Mesothelial cell of epicardium (in vitro differentiated cells): ENCODE results near the gene NPAS2. TPM values are rescaled to one million over a fixed set of nuclear protein-coding genes. Genes with fewer than 3 reads are reported as not detected.

Experiments
- DNase-seq, 2 experiments: peaks; one replicate each; pipeline ENCODE4 v3.0.0; 2021; ENCODE audit warnings: low spot score in 2 of 2; ENCODE audit not compliant: unreplicated experiment in 2 of 2
- H3K27ac Mint-ChIP-seq: 2 replicates; pipeline ENCODE4 v1.8.0; 2021; ENCODE audit warnings: mixed read lengths
- H3K27me3 Mint-ChIP-seq: 2 replicates; pipeline ENCODE4 v1.8.0; 2021; ENCODE audit warnings: low read depth, mixed read lengths
- H3K36me3 Mint-ChIP-seq: 2 replicates; pipeline ENCODE4 v1.8.0; 2021; ENCODE audit warnings: mixed read lengths
- H3K4me1 Mint-ChIP-seq: 2 replicates; pipeline ENCODE4 v1.8.0; 2021; ENCODE audit warnings: mixed read lengths
- H3K4me3 Mint-ChIP-seq: 2 replicates; pipeline ENCODE4 v1.8.0; 2021; ENCODE audit warnings: mild to moderate bottlenecking, moderate library complexity, mixed read lengths
- H3K9me3 Mint-ChIP-seq: 2 replicates; pipeline ENCODE4 v1.8.0; 2021; ENCODE audit warnings: mixed read lengths
- total RNA-seq: library from RNA; stranded (reverse); gene quantifications from 3 replicates; pipeline ENCODE4 v1.2.1, GENCODE V29; 2021
- TF ChIP-seq, protein P1 (sequence below): fragments of 200-600 bp; sonication (generic); IDR thresholded peaks from one replicate; pipeline ENCODE4 v1.5.0; 2021; ENCODE audit warnings: antibody characterized with exemption; ENCODE audit not compliant: unreplicated experiment

NPAS2 gene
- total RNA-seq, 1 donor from 2014 or later = 5.4 TPM

DNA sequence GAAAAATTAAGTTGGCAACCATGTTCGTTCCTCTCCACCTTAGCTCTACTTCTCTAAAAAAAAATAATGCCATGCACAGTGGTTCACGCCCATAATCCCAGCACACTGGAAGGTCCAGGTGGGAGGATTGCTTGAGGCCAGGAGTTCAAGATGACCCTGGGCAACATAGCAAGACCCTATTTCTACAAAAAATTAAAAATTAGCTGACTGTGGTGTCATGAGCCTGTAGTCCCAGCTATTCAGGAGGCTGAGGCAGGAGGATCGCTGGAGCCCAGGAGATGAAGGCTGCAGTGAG lies 40.1 kb upstream of the NPAS2 start:
- TF ChIP-seq, protein P1, sequence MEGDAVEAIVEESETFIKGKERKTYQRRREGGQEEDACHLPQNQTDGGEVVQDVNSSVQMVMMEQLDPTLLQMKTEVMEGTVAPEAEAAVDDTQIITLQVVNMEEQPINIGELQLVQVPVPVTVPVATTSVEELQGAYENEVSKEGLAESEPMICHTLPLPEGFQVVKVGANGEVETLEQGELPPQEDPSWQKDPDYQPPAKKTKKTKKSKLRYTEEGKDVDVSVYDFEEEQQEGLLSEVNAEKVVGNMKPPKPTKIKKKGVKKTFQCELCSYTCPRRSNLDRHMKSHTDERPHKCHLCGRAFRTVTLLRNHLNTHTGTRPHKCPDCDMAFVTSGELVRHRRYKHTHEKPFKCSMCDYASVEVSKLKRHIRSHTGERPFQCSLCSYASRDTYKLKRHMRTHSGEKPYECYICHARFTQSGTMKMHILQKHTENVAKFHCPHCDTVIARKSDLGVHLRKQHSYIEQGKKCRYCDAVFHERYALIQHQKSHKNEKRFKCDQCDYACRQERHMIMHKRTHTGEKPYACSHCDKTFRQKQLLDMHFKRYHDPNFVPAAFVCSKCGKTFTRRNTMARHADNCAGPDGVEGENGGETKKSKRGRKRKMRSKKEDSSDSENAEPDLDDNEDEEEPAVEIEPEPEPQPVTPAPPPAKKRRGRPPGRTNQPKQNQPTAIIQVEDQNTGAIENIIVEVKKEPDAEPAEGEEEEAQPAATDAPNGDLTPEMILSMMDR = no peak
- Mint-ChIP-seq H3K27ac (no peak overlapping the region), H3K27me3 (peaks cover 9% of the 10 kb centered on the region), H3K4me1 (peaks cover 2% of the 10 kb centered on the region), H3K9me3 (no peaks in the 10 kb centered on the region), H3K36me3 (no peaks in the 10 kb centered on the region), H3K4me3 (no peak overlapping the region)
- DNase-seq = no peak

DNA sequence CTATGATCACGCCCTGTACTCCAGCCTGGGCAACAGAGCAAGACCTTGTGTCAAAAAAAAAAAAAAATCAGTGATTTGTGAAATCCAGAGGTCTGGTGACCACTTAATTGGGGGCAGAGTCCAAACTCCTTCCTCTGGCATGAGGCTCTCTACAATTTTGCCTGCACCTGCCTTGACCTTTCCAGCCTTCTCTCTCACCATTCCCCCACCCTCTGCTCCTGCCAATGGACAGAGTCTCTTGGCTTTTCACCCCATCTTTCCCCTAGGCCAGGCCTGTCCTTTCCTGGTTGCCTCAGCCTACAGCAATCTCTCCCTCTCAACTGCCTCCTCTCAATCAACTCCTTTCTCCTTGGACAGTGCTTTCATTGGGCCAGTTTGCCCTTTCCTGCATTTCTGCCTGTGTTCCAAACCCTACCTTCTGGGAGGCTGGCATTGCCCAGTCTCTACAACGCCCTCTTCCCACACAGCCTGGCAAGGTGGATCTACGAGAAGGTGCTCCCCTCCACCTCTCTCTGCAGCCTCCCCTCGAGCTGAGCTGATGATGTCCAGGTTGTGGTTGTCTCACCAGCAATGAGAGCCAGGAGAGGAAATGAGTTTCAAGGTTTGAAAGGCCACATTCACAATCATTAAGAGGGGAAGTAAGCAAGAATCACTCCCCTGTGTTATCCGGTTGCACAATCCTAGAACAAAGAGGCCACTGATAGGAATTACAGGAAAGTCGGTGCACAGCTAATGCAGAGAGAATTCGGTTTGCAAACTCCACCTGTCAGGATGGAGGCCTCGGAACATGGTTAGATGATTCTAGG lies 39.5 kb upstream of the NPAS2 start:
- Mint-ChIP-seq H3K27ac (no peak overlapping the region), H3K27me3 (peaks cover 8% of the 10 kb centered on the region), H3K4me1 (peaks cover 2% of the 10 kb centered on the region), H3K4me3 (no peak overlapping the region), H3K9me3 (no peaks in the 10 kb centered on the region), H3K36me3 (no peaks in the 10 kb centered on the region)
- TF ChIP-seq, protein P1 = no peak
- DNase-seq = no peak

DNA sequence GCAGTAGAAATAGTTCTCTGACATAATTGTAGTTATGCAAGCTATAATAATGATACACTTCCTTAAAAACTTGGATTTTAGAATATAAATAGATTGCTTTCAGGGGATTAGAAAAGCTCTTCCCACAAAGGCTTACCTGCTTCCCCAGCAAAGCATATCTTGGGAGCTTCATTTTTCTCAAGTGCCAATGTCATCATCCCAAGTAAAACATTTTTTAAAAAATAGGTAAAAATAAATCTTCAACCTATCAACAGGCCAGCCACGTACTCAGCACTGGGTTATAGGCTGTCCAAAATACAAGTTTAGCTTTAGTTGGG lies 39.0 kb upstream of the NPAS2 start:
- no peaks in the 10 kb centered on the region for H3K36me3 Mint-ChIP-seq
- no peaks in the 10 kb centered on the region for H3K9me3 Mint-ChIP-seq
- peaks cover 8% of the 10 kb centered on the region for H3K27me3 Mint-ChIP-seq
- H3K27ac Mint-ChIP-seq = no peak overlapping the region
- no peak for DNase-seq
- H3K4me1 Mint-ChIP-seq = peaks cover 2% of the 10 kb centered on the region
- TF ChIP-seq, protein P1 = no peak
- no peak overlapping the region for H3K4me3 Mint-ChIP-seq

DNA sequence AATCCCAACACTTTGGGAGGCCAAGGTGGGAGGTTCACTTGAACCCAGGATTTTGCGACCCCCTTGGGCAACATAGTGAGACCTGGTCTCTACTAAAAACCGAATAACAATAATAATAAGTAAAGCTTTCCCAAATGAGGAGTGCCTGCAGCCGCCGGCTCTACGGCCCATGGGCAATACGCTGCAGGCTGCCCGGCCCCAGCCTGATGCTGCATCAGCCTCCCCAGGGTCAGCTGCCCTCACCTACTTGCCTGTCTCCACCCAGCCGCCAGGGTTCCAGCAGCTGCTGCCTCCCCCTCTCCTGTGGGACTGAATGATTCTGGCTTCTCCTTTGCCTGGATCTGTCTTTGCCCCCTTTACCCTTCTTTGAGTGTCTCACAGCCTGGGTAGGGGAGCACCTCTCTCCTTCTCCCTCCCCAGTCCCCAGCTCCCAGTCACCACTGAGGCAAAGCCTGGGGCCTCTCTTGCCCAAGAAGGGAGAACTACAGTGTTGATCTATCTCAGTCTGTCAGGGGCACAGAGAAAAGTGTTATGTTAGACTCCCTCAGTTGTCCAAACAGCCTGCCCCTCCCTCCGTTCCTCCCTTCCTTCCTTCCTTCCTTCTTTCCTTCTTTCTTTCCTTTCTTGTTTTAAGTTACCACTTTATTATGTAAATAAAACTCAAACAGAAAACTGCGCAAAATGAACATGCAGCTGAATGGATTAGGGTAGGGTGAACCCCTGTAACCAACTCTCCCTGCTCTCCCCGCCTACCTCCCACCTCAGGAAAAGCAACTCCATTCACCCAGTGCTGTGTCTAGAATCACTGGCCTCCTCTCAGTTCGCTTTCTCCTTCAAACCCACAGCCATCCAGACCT lies 38.2 kb upstream of the NPAS2 start:
- Mint-ChIP-seq H3K27me3 (peaks cover 8% of the 10 kb centered on the region), H3K27ac (no peak overlapping the region), H3K4me1 (peaks cover 2% of the 10 kb centered on the region), H3K36me3 (no peaks in the 10 kb centered on the region), H3K4me3 (no peak overlapping the region), H3K9me3 (no peaks in the 10 kb centered on the region)
- no peak for DNase-seq
- TF ChIP-seq, protein P1 = no peak

DNA sequence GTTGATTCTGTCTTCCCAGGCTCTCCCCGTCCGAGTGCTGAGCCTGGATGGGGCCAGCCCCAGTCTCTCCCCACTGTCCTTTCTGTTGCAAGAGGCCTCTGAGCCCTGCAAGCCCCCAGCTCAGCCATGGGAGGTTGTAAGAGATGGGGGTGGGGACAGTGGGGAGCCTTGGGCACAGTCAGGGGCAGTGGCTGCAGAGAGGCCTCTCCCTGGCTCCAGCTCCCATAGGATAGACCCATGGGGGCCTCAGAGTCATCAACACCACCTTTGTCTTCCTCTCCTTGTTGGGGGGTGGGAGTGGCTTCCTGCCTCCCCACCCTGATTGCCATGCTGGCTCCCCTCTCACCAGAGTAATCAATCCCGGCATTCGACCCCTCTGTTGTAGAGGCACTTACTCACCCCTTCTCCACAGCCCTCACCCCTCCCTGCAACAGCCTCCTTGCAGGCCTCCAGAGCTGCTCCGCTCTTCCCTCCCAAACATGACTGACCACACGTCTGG lies 37.5 kb upstream of the NPAS2 start:
- H3K4me1 Mint-ChIP-seq = peaks cover 2% of the 10 kb centered on the region
- TF ChIP-seq, protein P1 = no peak
- H3K4me3 Mint-ChIP-seq = no peak overlapping the region
- DNase-seq = no peak
- H3K27me3 Mint-ChIP-seq = peaks cover 8% of the 10 kb centered on the region
- H3K9me3 Mint-ChIP-seq = no peaks in the 10 kb centered on the region
- H3K36me3 Mint-ChIP-seq = no peaks in the 10 kb centered on the region
- H3K27ac Mint-ChIP-seq = no peak overlapping the region
